Measurements from ENCODE around the gene CELF4.

CELF4 gene

DNA sequence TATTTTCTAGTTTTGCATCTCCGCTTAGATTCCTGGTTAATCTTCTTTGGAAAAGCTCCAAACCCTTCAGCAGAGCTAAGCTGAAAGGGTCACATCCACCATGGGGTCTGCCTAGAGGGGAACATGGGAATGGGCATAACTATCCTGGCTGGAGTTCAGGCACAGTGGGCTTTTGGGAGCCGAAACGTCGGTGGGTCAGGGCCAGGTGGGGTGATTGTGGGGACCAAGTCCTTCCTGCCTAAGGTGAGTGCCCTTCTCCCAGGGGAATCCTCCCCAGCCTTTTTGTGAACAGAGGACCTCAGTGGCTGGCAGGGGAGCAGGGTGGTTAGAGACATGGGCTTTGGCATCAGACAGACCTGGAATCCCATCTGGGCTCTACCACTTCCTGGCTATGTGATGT lies 60.3 kb downstream of the CELF4 start:
- TF ChIP-seq CTCF (IDR thresholded peaks at IDR 0.05; ENCODE audit: low read depth, low read length) = no peak
- no peak overlapping the region for H3K4me3 ChIP-seq (ENCODE audit: low read depth, low read length)
- DNase-seq (ENCODE audit: low read depth, low spot score) = no peak
- in situ Hi-C loops (cut with HindIII; ENCODE audit: low sequenced_read_pairs) = no loop called here

DNA sequence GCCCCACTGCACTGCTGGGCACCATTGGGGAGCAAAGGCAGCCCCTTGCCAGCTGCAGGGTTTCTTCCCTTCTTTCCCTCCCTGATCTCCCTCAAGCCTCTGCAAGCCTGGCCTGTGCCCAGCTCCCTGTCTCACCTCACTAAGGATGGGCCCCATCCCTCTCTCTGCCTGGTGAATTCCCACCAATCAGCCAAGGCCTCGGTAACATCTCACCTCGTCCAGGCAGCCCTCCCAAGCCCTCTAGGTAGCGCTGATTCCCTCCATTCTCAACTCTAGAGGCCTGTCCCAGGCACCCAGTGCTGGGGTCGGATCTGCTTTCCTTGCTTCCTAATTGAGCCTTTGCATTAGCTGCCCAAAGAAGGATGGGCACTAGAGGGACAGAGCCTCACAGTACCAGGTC lies 63.0 kb downstream of the CELF4 start:
- H3K4me3 ChIP-seq (ENCODE audit: low read depth, low read length) = no peak overlapping the region
- in situ Hi-C loops (cut with HindIII; ENCODE audit: low sequenced_read_pairs) = no loop called here
- DNase-seq (ENCODE audit: low read depth, low spot score) = no peak
- TF ChIP-seq CTCF (IDR thresholded peaks at IDR 0.05; ENCODE audit: low read depth, low read length) = no peak

GRCh38 chr18:37502036-37502435 lies 63.6 kb downstream of the CELF4 start:
- no peak overlapping the region for H3K4me3 ChIP-seq (ENCODE audit: low read depth, low read length)
- DNase-seq (ENCODE audit: low read depth, low spot score) = no peak
- TF ChIP-seq CTCF (IDR thresholded peaks at IDR 0.05; ENCODE audit: low read depth, low read length) = no peak
- in situ Hi-C loops (cut with HindIII; ENCODE audit: low sequenced_read_pairs) = no loop called here

DNA sequence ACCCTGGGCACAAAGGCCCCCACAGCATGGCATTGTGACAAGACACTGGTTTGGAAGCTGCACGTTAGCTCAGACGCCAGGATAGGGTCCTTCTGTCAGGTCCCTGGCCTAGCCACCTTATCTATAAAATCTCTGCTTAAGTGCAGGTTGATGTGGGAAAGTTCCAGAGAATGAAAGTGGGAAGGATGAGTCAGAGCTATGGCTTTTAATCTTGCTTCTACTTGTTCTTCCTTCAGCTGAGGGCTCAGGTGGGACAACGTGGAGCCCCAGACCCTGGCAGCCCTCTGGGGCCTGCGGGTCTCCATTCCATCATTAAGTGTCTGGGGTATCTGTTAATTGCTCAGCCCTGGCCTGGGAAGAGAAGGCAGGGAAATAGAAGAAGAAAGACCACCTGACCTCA lies 64.5 kb downstream of the CELF4 start:
- TF ChIP-seq CTCF (IDR thresholded peaks at IDR 0.05; ENCODE audit: low read depth, low read length) = no peak
- H3K4me3 ChIP-seq (ENCODE audit: low read depth, low read length) = no peak overlapping the region
- in situ Hi-C loops (cut with HindIII; ENCODE audit: low sequenced_read_pairs) = no loop called here
- no peak for DNase-seq (ENCODE audit: low read depth, low spot score)

DNA sequence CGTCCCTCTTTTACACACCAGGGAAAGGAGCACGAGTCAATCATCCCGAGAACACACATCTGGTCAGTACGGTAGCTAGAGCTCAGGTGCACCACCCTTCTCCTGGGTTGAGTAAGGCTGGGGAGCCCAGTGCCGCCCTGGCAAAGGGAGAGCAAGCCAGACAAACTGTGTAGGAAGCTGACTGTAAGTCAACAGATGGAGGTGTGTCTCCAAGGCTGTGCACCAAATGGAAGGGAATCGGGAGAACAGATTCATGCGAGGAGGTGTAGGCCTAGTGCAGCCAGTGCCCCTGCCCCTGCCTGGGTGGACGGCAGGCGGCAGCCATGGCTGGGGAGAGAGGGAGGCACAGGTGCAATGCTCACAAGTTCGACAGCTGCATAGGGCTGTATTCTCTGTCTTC lies 65.7 kb downstream of the CELF4 start:
- no peak for TF ChIP-seq CTCF (IDR thresholded peaks at IDR 0.05; ENCODE audit: low read depth, low read length)
- in situ Hi-C loops (cut with HindIII; ENCODE audit: low sequenced_read_pairs) = no loop called here
- no peak for DNase-seq (ENCODE audit: low read depth, low spot score)
- no peak overlapping the region for H3K4me3 ChIP-seq (ENCODE audit: low read depth, low read length)

DNA sequence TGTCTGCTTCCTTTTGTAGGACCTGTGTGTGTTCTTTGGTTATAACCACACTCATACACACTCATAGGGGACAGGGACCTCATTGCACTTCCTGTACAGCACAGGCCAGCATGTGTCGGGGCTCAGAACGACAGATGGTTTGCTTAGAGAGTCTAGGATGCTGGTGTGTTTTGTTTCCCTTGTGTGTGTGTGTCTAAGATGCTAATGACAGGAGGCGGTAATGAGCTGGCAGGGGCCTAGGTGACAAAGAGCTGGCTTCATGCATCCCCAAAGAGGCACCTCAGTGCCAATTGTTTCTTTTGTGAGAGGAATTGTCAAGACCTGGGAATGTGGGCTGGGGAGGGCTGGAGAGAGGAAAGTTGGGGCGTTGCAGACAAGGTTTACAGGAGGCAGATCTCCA lies 66.6 kb downstream of the CELF4 start:
- DNase-seq (ENCODE audit: low read depth, low spot score) = no peak
- H3K4me3 ChIP-seq (ENCODE audit: low read depth, low read length) = no peak overlapping the region
- TF ChIP-seq CTCF (IDR thresholded peaks at IDR 0.05; ENCODE audit: low read depth, low read length) = no peak
- in situ Hi-C loops (cut with HindIII; ENCODE audit: low sequenced_read_pairs) = no loop called here
